ENCODE results near the gene RNF223.
"Not testable (repeated sequence)": the region's sequence is repeated elsewhere in the genome, so short reads cannot be mapped to it uniquely, and the experiment has no call there.

RNF223 gene

GRCh38 chr1:1044455-1045078, 29.5 kb downstream of the RNF223 start:
- DNase-seq (ENCODE audit: low spot score), result no peak

DNA sequence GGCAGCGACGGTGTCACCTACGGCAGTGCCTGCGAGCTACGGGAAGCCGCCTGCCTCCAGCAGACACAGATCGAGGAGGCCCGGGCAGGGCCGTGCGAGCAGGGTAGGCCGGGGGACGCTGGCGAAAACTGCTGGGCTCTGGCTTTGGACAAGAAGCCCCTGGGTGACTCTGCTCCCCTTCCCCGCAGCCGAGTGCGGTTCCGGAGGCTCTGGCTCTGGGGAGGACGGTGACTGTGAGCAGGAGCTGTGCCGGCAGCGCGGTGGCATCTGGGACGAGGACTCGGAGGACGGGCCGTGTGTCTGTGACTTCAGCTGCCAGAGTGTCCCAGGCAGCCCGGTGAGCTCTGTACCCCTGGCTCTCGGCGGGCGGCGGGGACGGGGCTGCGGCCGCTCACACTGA, 30.2 kb downstream of the RNF223 start:
- no peak for DNase-seq (ENCODE audit: low spot score)

DNA sequence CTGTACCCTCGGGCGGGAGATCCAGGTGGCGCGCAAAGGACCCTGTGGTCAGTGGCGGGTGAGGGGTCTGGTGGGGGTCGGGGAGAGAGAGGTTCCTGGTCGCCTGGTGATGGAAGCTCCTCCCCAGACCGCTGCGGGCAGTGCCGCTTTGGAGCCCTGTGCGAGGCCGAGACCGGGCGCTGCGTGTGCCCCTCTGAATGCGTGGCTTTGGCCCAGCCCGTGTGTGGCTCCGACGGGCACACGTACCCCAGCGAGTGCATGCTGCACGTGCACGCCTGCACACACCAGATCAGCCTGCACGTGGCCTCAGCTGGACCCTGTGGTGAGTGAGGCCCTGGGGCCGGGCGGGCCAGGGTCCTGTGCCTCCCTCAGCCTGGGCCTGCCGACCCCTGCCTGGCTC, 30.7 kb downstream of the RNF223 start:
- DNase-seq (ENCODE audit: low spot score), result no peak

- no peak for DNase-seq (ENCODE audit: low spot score)
These were observed 31.3 kb downstream of the RNF223 start for GRCh38 chr1:1042835-1043234.

DNA sequence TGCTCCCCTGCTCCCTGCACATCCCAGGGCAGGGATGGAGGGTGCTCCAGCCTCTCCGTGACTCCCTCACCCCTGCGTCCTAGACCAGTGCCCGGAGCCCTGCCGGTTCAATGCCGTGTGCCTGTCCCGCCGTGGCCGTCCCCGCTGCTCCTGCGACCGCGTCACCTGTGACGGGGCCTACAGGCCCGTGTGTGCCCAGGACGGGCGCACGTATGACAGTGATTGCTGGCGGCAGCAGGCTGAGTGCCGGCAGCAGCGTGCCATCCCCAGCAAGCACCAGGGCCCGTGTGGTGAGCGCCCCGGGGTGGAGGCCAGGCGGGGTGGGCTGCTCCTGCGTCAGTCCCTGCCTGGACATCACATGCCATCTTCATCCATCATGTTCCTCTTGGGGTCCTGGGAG, 32.2 kb downstream of the RNF223 start:
- DNase-seq (ENCODE audit: low spot score), result no peak

- DNase-seq (ENCODE audit: low spot score), result no peak
These were observed 33.0 kb downstream of the RNF223 start for GRCh38 chr1:1041092-1041523.

DNA sequence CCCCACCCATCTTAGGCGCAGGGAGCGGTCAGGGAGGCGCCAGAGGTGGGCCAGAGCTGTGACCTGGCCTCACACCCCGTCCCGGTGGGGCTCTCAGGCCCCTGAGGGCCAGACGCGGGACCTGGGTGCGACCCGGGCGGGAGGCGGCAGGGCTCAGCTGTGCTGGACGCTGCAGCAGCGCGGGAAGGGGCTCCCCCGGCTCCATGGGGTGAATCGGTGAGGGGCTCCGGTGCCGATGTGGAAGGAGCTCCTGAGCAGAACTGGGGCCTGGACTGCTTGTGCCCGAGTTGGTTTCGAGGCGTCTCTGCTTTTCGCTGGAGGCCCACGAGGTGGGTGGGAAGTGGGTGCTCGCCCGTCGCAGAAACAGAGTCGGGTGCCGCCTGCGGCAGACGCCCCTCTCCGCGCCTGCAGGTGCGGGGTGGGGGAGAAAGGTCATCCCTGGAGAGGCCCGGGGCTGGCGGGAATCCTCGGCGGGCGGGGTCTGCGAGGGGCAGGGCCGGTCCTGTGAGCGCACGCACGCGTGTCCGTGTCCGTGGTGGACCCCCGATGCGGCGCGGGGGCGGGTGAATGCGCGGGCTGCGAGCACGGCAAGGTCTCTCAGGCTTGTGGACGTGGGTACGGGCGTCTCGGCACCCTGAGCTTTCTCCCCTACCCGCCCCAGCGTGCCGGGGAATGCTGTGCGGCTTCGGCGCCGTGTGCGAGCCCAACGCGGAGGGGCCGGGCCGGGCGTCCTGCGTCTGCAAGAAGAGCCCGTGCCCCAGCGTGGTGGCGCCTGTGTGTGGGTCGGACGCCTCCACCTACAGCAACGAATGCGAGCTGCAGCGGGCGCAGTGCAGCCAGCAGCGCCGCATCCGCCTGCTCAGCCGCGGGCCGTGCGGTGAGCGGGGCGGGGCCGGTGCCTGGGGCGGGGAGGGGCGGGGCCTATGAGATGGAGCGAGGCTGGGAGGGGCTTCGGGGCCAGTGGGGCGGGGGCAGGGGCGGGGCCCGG, 33.8 kb downstream of the RNF223 start:
- peak; percentile 98 for DNase-seq (ENCODE audit: low spot score)

DNA sequence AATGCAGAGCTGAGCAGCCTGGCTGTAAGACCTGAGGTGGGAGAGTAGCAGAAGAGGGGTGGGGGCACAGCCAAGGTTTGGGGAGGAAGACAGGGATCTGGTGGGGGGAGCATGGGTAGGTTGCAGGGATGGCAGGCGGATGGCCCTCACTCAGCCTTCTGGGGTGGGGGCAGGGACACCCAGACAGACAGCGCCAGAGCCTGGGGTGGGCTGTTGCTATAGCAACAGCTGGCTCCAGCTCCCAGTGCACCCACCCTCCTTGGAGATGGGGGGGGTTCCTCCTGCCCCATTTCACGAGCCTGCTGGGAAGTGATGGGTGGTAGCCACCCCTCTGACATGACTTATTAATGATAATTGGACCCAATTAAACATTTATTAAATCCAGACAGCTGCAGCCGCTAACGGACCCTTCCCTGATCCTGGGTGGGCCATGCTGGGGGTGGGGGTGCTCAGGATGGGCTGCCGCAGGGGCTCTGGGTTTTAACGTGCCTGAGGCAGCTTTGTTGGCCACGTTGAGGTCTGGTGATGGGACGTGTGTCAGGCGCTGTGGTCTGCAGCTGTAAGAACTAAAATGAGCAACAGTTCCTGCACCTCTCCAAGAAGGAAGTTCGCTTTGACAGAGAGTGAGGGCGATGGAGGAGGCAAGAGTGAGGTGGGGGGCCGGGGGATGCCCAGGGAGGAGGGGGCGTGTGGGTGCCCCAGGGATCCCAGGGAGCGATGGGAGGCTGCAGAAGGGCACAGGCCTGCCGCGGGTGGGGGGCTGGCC, 34.8 kb downstream of the RNF223 start:
- DNase-seq (ENCODE audit: low spot score), result no peak

- DNase-seq (ENCODE audit: low spot score), result no peak
These were observed 35.4 kb downstream of the RNF223 start for GRCh38 chr1:1038694-1039093.

DNA sequence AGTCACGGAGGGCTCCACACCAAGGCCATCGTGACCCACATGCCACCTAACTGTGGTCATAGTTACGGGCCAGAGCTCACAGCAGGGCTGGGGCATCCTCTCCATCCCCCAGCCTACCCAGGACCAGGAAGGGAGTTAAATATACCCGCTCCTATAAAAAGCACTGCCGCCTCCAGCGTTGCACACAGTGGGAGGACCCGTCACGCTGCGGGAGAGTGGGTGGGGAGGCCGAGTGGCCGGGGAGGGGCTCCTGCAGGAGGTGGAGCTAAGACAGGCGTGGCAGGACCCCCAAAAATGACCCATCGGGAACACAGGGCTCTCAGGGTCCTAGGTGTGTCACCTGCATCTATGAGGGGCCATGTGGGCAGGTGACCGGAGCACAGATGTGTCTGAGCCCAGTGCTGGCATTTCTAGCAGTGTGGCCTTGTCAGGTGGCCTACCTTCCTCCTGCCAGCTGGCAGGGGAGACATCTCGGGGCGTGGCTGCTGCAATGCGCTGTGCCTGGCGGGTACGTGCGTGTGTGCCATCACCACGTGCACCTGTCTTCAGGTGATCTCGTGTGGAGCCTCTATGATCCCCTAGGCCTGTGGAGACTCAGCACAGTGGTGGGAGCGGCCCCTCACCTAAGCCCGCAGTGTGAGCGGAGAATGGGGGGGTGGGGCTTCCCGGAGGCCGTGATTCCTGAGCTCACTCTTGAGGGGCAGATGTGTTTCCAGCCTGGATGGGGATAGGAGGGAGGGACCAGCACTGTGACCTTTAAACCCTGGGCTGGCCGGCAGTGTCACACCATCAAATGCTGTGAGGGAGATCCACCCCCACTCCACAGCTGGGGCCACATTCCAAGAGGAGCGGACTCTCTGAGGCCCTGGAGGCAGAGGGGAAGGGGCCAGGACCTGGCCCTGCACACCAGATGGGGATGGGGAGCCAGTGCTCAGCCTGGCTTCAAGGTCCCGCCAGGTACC, 36.5 kb downstream of the RNF223 start:
- no peak for DNase-seq (ENCODE audit: low spot score)

DNA sequence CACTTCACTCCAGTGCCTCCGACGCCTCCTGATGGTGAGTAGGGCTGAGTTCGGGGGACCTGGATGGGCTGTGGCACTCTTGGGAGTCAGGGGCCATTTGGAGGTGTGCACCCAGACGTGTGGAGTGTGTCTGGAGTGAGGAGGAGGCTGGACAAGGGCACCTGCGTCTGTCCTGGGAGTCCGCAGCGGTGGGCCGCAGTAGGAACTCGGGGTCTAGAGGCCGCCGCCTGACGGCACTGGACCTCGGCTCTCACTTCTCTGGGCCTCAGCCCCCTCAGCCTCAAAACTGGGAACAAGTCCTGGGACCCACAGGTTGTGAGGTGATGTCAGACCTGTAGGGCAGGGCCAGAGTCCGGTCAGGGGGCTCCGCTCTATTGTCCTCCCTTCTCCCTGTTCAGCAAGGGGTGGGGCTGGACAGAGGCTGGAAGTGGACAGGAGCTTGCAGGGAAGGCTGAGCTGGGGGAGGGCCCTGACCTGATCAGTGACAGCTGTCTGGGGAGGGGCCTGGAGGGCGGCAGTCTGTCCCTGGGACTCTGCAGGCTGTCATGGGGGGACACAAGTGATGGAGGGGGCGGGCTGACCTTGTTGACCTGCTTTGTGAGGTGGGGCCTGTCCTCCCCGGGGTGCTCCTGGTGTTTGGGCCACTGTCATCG, 38.7 kb downstream of the RNF223 start:
- no peak for DNase-seq (ENCODE audit: low spot score)

DNA sequence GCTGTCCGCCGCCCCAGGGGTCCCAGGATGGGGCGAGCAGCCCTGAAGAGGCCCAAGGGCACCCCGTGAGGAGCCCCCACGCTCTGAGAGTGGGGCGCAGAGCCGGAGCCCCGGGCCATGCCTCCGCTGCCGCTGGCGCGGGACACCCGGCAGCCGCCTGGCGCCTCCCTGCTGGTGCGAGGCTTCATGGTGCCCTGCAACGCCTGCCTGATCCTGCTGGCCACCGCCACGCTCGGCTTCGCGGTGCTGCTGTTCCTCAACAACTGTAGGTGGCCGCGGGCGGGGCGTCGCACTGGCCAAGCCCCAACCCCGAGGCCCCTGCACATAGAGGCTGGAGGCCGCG, 39.7 kb downstream of the RNF223 start:
- DNase-seq (ENCODE audit: low spot score), result no peak

DNA sequence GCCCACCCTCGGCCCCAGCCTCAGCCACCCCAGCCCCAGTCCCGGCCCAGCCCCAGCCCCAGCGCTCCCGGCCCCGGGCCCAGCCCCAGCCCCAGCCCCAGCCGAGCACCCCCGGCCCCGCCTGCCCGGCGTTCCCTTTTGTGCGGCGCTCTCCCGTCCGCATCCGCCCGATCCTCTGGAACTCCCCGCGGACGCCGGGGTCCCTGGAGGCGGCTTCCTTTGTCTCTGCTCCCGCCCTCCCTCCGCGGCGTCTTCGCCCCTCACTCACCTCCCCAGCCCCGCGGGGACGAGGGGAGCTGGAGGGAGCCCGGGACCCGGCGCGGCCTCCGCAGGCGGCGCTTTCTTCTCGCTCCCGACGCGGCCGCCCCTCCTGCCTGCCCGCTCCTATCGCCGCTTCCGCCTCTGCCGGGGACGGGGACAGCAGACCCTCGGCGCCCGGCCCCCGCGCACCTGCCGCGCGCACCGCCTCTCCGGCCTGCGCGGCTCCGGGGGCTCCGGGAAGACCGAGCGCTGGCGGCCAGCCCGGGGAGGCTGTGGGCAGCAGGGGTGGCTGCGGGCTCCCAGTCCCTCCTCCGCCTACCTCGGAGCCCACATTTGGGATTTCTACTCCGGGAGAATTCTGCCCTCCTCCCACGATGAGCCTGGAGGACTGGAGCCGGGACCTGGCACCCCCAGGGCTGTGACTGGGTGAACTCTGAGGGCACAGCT, 40.2 kb downstream of the RNF223 start:
- no peak for DNase-seq (ENCODE audit: low spot score)

DNA sequence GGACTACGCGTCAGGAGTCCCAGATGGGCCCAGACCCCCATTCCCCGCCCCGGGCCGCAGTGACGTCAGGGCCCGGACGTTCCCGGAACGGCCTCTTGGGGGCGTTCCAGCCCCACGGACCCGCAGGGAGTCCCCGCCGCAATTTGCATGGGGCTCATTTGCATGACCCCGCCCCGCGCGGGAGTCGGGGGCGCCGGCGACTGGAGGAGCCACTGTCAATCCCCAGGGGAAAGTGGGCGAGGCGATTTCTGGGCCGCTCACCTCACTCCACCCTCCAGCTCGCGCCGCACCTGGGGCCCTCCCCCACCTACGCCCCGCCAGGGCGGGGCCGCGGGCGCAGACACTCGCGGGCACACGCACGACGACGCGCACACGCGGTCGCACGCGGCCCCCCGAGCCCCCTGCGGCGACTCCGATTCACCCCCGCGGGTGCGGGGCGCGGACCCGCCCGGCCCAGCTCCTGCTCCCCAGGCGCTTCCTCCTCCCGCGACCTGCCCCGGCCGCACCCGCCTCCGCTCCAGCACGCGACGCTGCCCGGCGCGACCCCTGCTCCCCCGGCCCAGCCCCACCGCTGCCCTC, 41.0 kb downstream of the RNF223 start:
- DNase-seq (ENCODE audit: low spot score), result peak; percentile 85

DNA sequence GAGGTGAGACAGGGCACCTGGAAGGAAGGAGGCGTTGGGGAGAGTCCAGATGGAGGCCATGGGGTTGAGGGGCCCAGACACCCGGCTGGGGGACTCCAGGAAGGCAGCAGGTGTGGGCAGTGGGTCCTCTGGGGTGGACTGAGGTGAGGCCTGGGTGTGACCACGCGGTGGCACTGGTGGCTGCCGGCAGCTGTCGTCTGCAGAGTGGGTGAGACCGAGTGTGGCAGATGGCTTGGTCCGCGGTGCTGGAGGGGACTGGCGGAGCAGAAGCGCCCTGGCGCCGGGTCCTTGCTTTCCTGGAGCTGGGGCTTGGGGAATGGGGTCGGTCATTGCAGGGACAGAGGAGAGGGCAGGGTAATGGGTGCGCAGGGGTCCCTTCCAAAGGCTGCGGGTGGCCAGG, 41.7 kb downstream of the RNF223 start:
- no peak for DNase-seq (ENCODE audit: low spot score)

DNA sequence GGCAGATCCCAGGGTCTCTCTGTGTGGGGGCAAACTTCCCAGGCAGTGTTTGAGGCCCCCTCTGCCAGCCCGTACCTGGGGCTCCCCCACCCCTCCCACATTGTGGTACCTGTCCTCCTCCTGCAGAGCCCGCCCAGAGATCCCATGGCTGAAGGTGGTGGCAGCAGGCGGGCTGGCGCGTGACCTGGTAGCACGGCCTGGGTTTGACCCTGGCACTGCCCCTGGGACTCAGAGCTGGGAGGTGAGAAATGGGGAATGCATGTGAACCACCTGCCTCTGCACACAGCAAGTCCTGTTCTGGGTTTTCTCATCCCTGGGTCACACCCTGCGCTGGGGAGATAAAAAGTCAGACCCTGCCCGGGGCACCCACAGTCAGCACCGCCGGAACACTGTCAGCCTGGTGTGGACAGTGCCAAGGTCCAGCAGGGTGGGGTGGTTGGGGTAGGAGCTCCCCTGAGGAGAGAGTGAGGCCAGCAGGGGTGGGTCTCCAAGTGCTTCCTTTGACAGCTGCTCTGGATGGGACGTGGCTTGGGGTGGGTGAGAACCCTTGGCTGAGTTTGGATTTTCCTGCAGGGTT, 42.4 kb downstream of the RNF223 start:
- no peak for DNase-seq (ENCODE audit: low spot score)

DNA sequence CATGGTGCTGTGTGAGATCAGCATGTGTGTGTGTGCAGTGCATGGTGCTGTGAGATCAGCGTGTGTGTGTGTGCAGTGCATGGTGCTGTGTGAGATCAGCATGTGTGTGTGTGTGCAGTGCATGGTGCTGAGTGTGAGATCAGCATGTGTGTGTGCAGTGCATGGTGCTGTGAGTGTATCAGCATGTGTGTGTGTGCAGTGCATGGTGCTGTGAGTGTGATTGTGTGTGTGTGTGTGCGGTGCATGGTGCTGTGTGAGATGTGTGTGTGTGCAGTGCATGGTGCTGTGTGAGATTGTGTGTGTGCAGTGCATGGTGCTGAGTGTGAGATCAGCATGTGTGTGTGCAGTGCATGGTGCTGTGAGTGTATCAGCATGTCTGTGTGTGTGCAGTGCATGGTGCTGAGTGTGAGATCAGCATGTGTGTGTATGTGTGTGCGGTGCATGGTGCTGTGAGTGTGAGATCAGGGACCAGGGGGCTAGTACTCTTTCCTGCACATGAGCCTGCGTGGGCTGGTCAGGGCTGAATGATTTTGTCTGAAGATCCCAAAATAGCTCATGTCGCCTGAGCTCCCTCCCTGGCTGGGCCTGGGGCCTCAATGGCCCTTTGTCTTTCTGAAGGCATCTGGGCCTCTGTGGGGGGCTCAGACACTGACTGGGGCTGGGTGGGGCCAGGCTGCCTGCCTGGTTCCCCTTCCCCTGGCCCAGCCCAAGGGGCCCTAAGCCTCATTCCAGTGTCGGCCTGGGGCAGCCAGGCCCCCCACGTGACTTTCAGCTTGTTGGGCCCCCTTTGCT, 43.0 kb downstream of the RNF223 start:
- not testable (repeated sequence) for DNase-seq (ENCODE audit: low spot score)

DNA sequence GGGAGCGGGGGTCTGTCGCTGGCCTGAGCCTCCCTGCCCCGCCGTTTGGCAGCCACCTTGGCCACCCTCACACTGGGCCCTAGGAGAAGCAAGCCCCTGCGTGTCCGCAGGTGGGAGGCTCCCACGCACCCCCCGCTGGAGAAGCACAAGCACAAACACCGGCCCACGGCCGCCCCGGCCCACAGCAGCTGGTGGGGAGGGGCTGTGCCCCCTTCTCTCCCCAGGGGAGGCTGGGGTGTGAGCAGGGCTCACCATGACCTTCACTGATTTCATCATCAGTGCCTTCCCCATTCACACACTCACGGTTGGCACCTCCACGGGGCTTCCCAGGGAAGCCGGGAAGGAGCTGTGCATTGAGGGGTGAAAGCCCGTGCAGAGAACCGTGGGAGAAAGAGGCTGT, 46.3 kb downstream of the RNF223 start:
- DNase-seq (ENCODE audit: low spot score), result no peak

All from AG20443 (cell line).